HG03196 (cell line): ENCODE results near the gene SMC6.

ENCODE experiments used
- ATAC-seq: cut with Tn5 transposase; IDR thresholded peaks from one replicate; pipeline ENCODE4 v1.9.1; 2021; ENCODE audit not compliant: unreplicated experiment

The SMC6 gene

DNA sequence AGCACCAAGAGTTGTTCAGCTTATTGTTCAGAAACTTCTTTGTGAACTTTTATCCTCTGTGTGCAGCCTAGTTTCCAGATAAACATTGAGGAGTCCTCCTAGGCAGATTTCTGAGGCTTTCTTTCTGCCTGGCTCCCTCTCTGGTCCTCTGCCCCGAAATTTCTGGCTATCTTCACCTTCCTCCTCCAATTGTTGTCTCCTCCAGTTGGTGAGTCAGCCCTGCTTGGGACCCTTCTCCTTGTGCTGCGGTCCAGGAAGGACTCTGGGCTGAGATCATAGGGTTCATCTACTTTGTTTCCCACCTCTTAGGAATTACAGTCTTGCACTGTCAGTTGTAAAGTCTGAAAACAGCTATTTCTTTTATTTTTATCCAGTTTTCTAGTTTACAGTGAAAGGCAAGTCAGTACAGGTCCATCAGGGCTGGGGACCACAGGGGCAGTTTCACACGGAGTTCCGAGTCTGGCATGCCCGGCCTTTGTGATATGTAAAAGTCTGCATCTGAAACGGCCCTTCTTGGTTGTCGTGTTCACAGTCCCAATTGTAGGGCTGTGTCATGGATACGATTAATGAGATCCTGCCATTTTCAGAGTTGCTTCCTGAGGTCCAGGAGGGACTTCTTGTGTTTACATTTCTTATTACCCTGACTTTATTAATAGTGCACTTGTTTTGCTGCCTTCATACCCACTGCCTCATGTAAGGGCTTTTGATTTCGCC, 100.8 kb downstream of the SMC6 start:
- ATAC-seq: no peak

DNA sequence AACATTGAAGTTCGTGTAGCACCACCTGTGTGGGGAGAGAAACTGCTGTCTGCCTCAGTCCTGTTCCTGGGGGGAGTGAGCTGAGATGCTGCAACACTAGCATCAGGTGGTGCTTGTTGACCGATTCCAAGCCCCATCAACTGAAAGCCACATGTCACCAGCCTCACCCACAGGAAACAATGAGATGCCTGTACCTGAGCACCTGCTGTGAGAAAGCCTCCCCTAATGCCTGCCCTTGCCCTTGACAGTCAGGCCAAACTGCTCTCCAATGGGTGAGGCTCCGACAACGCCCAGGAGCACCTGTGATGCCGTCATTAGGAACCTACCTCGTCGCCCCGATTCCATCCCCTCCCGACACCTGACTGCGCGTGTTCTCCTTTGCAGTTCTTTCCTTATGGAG, 104.6 kb downstream of the SMC6 start:
- no peak for ATAC-seq

DNA sequence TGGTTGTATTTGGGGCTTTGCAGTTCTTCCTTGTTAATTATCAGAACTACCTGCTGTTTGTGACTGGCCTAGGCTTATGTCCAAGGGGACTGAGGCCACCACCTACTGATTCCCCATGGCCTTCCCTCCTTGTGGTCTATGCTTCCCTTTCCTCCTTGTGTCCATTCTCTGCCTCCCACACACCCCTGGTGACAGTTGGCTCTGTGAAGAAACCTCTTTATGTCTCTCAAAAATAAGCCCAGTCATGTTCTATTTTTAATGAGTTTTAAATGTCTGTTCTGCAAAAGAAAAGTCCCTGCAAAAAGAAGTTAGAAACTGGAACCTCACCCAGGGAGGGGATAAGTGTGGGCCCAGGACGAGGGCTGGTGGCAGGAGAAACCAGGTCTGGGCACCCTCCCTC, 105.0 kb downstream of the SMC6 start:
- ATAC-seq: no peak

DNA sequence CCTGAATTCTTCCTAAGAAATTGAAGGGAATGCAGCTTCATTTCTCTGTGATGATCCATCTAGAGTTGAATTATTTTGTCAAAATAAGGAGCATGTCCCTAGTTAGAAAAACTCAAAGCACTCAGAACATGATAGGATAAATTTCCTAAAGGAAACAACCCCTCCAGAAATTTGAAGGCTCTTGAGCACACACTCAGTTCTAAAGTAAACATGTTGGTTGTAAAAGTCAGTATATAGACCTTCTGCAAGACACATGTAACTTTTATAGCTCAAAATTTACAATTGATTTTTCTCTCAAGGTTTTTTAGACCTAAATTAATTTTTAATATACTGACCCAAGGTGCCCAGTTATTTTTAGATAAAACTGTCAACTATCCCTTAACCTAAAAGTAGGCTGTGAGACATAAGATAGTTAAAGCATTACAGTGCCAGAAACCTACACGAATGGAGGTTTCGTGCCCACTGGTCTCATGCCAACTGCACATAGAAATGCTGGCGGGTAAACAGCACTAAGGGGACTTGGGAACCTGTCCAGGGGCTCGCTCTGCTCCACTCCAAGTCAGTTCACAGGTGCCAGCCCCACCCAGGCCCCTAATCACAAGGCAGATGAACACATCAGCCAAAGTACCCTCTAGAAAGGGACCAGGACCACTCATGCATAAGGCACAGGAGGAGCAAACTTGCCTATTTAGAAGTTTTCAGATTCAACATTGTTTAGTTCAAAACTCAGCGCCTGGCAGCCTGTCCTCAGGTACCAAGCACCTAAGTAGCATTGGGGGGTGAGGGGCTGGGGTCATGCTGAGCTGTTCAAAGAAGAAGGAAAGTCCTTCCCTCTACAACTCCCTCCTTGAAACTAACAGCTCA, 106.5 kb downstream of the SMC6 start:
- no peak for ATAC-seq

DNA sequence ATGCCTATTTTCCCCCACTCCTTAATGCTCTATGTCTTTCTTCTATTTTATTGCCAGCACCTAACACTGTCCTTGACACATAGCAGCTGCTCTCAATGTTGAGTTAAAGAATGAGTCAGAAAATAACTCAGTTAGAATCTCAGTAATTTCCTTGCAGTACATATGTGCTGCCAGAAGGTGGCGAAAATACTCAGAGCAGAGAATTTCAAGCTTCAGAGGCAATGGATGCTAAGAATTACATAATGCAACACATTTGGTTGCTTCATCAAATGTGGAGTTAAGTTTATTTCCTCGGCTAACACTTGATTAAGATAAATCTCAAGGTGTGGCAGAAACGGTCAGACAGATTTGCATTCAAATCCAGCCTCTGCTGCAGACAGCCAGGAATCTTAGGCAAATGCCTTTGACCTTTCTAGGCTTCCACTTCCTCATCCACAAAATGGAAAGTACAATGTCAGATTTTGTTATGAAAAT, 107.5 kb downstream of the SMC6 start:
- ATAC-seq: peak; percentile 80

DNA sequence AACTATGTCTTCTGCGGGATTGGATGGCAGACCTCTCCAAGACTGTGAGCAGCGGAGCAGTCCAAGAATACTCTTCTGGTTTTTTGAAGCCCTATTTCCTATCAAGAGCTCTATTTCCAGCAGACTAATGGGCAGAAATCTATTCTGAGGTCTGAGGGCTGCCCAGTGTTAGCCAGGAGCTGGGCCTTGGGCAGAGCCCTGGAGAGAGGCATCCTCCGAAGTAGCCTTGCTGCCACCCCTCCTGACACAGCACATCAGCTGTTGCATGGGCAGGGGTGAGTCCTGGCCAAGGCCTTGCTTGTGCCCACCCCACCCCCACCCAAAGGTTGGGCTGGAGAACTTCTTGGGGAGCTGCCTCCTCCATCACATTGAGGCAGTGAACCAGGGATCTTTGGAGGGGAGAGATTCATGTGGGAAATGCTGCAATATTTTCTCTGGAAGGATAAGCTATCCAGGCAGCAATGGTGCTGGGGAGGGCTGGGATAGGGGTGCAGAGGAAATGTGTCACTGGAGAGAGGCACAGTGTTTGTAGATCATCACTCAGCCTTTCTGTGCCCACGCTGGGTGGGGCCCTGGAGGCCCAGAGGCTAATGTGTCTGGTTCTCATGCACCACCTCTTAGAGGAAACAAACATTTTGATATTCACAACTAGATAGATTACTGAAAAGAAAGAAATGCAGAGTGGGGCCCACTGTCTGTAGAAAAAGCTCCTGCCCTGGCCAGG, 108.5 kb downstream of the SMC6 start:
- no peak for ATAC-seq

DNA sequence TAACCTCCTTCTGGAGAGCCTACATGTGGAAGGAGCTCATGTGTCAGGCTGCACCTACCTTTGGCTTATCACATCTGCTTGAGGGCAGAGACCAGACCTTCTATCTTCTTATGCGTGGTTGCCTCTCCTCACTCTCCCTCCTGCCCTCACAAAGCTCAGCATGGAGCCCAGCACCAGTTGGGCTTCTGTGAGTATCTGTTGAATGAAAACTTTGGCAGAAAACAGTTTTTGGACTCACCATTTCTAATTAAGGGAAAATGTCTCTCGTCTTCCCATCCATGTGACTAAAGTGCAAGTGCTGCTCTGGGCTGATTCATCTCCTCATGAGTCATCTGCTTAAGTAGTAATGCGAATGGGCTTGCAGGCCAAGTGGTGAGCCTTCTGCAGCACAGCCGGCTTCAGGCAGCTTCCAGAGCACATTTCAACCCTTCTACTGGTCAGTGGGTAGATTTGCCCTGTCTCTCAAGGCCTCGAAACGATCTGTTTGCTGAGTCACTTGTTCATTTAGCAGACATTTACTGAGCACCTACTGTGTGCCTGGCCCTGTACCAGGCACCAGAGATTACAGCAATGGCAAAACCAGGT, 110.5 kb downstream of the SMC6 start:
- ATAC-seq: no peak

DNA sequence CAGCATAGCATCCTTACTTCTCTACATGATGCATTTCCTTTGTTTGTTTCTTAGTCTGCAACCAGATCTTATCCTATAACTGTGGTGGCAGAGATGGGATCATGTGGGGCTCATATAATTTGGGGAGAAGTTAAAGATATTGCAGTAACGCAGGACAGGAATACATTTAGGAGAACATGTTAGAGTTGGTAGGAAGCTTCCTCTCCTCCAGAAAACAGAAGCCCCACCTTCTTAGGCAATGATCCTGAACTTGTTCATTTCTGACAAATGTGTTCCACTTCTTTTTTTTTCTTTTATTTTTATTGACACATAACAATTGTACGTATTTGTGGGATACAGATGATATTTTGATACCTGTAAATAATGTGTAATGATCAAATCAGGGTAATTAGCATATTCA, 113.2 kb downstream of the SMC6 start:
- ATAC-seq: no peak

DNA sequence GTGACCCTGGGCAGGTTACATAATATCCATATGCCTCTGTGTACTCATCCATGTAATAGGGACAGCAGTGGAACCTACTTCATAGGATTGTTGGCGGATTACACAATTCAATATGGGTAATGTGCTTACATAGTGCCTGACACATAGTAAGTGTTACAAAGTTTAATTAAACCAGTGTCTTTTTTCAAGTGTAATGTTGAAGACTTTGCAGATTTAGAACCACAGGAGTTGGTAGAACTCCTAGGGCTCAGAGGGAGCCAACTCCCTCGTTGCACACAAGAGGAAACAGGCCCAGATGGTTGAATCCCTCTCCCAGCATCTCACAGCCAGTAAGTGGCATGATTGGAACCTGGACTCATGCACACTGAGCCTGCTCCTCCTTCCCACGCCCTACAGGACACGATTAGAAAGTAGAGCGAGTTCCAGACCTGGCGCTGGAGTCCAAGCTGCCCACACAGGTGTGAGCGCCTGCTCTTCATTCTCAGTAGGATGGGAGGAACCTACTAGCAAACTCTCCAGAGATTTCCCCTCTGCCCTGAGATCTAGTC, 115.3 kb downstream of the SMC6 start:
- ATAC-seq: no peak

DNA sequence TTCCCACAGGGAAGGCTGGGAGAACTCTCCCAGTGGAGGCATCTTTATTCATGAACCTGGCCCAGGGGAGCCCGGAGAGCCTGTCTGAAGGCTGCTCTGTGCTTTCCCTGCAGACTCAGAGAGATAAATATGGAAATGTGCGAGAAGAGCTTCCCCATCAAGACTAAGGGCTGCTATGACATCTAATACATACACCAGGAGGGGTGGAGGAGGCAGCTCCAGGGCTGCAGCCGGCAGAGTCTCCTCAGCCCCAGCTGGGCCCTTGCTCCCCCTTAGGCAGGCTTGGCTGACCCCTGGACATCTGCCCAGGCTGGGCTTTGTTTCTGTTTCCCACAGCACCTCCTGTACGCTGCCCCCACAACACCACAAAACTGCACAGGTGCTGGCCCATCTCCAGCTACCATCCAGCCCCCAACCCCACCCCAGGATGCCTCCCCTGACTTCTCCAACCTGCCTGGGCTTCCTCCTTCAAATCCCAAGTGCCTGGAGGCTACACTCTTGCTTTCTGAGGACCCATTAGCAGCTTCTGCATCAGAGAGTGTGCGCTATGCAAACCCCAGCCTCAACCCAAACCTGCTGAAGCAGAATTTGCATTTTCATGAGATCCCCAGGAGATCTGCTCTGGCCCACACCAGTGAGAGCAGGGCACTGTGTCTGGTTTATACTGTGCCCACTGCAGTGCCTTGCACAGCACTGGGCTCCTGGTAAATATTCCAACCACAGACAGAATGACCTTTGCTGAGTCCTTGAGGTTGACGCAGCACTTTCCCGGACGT, 116.3 kb downstream of the SMC6 start:
- no peak for ATAC-seq

DNA sequence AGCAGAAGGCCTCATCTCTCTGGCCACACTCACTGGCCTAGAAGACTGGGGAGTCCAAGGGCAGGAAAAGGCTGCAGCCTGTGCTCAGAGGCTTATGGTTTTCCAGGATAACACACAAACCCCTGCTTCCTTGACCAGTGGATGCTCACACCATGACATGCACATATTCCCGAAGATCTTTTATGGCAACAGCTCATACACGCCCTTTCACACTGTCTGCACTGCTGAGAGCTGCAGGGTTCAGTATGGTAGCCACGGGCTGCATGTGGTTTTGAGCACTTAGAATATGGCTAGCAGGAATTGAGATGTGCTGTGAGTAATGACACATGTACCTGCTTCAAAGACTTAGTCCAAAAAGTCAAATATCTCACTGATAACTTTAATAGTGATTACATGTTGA, 117.4 kb downstream of the SMC6 start:
- no peak for ATAC-seq

DNA sequence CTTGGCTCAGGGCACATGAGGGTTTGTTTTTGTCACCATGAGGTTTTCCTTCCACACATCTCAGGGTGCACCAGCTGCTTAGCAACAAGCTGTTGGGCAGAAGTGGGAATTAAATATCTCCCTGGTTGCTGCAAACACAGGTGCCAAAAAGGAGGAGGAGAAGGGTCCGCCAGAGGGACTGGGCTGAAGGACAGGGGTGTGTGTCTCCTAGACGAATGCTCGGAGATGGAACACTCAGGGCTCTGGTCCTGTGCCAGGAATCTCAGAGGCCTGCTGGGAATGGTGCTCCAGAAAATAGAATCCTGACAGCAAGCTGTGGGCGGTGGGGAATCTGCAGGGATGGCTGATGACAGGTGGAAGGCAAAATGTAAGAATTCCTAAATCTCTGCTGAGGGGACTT, 118.6 kb downstream of the SMC6 start:
- ATAC-seq: no peak

DNA sequence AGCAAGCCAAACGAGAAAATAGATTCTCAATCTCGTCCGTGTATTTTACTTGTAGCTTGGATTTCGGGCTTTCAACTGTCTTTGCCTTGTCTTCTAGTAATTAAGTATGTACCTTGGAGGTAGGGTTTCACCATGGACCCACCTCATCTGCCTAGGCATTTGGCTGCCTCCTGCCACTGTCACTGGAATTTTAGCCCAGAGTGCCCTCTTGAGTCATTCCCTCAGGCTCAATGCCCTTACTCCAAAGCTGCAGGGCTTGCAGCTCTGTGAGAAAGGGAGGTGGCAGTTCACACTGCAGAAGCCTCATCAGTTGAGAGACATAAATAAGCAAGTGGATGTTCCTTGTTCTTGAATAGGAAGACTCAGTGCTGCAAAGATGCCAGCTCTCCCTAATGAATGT, 123.5 kb downstream of the SMC6 start:
- ATAC-seq: no peak

DNA sequence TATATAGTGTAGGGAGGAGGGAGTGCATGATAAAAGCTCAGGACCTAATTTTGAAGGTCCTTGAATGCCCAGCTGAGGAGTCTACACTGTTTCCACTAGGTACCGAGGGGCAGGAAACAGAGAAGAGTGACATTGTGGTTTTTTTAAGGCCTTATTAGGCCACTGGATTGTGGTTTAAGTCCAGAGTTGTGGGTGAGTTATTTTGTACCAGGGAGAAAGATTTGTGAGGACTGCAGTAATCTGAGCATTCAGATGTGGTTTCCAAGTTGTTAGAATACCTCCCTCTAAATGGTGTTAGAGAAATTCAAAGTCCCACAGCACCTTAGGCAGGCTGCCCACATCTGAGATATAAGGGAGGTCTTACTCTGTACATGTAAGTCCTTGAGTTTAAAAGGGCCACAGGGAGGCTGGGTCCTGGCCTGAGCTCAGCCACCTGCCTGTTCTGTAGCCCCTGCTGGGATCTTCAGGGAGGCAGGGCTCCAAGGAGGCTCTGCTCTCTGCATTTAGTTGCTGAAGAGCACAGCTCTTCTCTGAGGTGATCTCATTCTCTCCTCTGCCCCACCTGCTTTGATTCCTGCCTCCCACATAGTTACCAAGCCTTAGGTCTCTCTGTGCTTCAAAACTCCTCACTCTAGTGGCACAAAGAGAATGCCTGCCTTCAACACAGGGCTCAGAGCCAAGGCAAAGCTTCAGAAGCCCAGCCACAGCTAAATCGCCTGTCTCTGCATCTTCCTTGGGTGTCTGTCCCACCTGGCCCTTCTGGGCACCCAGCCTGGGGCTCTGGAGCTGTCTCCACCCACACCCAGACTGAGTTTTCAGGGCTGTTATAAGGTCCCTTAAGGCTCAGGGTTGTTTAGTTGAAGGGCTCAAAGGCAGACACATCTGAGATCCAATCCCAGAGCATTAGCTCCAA, 125.0 kb downstream of the SMC6 start:
- ATAC-seq: no peak

DNA sequence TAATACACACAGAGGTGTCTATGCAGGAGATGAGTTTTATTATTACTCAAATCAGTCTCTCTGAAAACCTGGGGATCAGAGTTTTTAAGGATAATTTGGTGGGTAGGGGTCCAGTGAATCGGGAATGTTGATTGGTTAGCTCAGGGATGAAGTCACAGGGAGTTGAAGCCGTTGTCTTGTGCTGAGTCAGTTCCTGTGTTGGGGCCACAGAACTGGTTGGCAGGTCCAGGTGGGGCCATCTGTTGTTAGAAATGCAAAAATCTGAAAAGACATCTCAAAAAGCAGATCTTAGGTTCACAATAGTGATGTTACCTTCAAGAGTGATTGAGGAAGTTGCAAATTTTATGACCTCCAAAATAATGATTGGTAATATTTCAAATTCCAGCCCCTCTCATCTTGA, 126.2 kb downstream of the SMC6 start:
- ATAC-seq: no peak

DNA sequence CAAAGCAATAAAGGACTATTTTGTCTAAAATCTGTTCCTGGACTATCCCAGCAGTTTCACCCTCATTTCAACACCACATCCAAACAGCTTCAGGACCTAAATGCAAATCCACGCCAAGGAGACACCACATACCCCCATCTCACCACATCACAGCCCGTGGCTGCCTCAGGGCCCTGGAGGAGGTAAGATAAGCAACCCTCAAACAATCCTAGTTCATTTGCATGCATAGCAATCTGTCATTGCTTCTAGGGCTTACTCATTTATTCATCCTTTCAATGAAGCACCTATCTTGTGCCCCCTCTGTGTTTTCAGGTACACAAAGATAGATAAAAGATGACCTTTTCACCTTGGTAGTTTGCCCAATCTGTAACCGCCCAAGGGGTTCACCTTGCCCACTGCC, 126.6 kb downstream of the SMC6 start:
- no peak for ATAC-seq

DNA sequence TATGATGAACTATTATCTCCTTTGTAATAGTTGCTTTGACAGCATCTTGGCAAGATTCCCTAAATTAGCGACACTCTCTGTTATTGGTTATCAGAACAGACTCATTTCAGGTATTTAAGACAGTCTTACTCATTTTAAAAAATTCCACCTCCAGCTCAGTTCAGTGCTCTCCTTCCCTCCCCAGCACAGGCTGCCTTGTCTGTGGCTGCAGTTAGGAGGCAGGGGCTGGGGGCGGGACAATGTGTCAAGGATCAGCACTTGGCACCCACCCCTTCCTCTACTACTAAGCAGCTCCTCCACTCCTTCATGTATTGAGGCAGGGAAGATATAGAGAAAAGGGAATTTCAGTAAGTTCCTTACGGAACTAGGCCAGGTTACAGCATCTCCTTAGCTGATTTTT, 128.2 kb downstream of the SMC6 start:
- no peak for ATAC-seq

DNA sequence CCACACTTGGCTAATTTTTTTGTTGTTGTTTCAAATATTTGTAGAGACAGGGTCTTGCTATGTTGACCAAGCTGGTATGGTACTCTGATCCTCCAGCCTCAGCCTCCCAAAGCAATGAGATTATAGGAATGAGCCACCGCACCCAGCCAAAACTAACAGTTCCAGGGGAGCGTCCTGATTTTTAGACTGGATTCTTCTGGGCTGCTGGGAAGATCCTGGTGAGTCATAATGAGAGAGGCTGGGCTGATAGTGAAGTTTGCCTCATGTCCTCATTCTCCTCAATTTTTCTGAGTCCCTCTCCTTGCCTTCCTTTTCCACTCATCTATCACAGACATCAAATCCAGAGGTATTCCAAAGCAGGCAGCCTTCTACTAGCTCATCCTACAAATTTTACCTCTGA, 131.8 kb downstream of the SMC6 start:
- no peak for ATAC-seq

DNA sequence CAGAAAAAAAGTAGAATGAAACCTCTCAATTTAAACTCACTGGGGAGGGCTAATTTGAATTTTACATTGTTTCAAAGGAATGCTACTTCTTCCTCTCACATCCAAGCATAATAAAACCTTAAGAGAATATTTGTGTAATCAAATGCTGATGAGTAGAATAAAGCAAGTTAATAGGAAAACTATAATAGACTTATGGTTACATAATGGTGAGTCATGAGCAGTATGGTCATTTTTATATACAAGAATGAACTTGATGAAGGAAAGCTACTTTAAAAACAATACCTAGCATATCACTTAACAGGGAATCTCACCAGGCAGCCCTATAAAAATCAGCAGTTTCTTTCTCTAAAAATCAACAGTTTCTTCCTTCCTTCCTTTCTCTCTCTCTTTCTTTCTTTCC, 132.8 kb downstream of the SMC6 start:
- ATAC-seq: no peak
